Activated CD8-positive, alpha-beta T cell treated with anti-CD3 and anti-CD28 coated beads, Interleukin-2, amount 10 ng/mL, durations not matched to agents 7 days and 5 days (primary cell): ENCODE data around the gene RAPGEF2. TPM values are rescaled to one million over a fixed set of nuclear protein-coding genes. Genes with fewer than 3 reads are reported as not detected.

Experiments
- ATAC-seq: fragments of 150-1000 bp; cut with Tn5 transposase; one replicate; pipeline ENCODE4 v1.10.0; 2021; ENCODE audit warnings: moderate library complexity
- CTCF ChIA-PET: fragments of 350-600 bp; sonication (Branson Sonifier 250); formaldehyde crosslinking; loops from one replicate; lab custom pipeline; 2021; ENCODE audit warnings: antibody characterized with exemption; lab: Charles Lee
- POLR2A ChIA-PET: fragments of 350-600 bp; sonication (Branson Sonifier 250); formaldehyde crosslinking; loops from one replicate; lab custom pipeline; 2021; ENCODE audit warnings: antibody characterized with exemption; lab: Charles Lee
- DNase-seq: peaks from one replicate; pipeline ENCODE4 v3.0.0-alpha.2; 2020
- H3K27ac Mint-ChIP-seq: one replicate; pipeline ENCODE4 v1.8.0; 2021; ENCODE audit warnings: mild to moderate bottlenecking, mixed read lengths
- H3K27me3 Mint-ChIP-seq: one replicate; pipeline ENCODE4 v1.8.0; 2021; ENCODE audit warnings: low read depth, mixed read lengths
- H3K36me3 Mint-ChIP-seq: one replicate; pipeline ENCODE4 v1.8.0; 2021; ENCODE audit warnings: low read depth, mixed read lengths
- H3K4me1 Mint-ChIP-seq: one replicate; pipeline ENCODE4 v1.8.0; 2021; ENCODE audit warnings: low read depth, mixed read lengths
- H3K4me3 Mint-ChIP-seq: one replicate; pipeline ENCODE4 v1.8.0; 2021; ENCODE audit warnings: mild to moderate bottlenecking, mixed read lengths
- H3K9me3 Mint-ChIP-seq: one replicate; pipeline ENCODE4 v1.8.0; 2022; ENCODE audit warnings: mixed read lengths; ENCODE audit not compliant: insufficient read depth
- microRNA-seq: library from miRNA; unstranded; fragments of <30 nt; microRNA quantifications from one replicate; pipeline ENCODE4 v1.2.0, GENCODE V29; 2022
- total RNA-seq, 2 experiments: library from RNA; stranded (reverse); gene quantifications; one replicate each; pipeline ENCODE4 v1.2.3, GENCODE V29; 2021

Gene RAPGEF2
- total RNA-seq, 2 experiments from 2014 or later = 10.4 to 12.2 TPM

- Mint-ChIP-seq H3K36me3 (no peaks in the 10 kb centered on the region), H3K9me3 (no peaks in the 10 kb centered on the region), H3K4me3 (no peak overlapping the region), H3K27ac (no peak overlapping the region), H3K4me1 (no peaks in the 10 kb centered on the region), H3K27me3 (peaks cover 3% of the 10 kb centered on the region)
- ChIA-PET POLR2A (no interaction called here), CTCF (no interaction called here)
- ATAC-seq (no peak), DNase-seq (no peak)
These were observed 293.3 kb downstream of the RAPGEF2 start for GRCh38 chr4:159396151-159396550.

GRCh38 chr4:159398236-159398638 lies 295.4 kb downstream of the RAPGEF2 start:
- no peak for DNase-seq
- POLR2A ChIA-PET = no interaction called here
- Mint-ChIP-seq H3K4me3 (no peak overlapping the region), H3K4me1 (no peaks in the 10 kb centered on the region), H3K9me3 (no peaks in the 10 kb centered on the region), H3K27me3 (peaks cover 3% of the 10 kb centered on the region), H3K27ac (no peak overlapping the region), H3K36me3 (no peaks in the 10 kb centered on the region)
- CTCF ChIA-PET = no interaction called here
- no peak for ATAC-seq

- Mint-ChIP-seq H3K9me3 (no peaks in the 10 kb centered on the region), H3K4me1 (no peaks in the 10 kb centered on the region), H3K36me3 (no peaks in the 10 kb centered on the region), H3K27ac (no peak overlapping the region), H3K4me3 (no peak overlapping the region), H3K27me3 (peaks cover 3% of the 10 kb centered on the region)
- CTCF ChIA-PET = no interaction called here
- ATAC-seq = no peak
- DNase-seq = no peak
- POLR2A ChIA-PET = no interaction called here
These were observed 297.8 kb downstream of the RAPGEF2 start for GRCh38 chr4:159400558-159401225.

GRCh38 chr4:159401226-159401712 lies 298.4 kb downstream of the RAPGEF2 start:
- ATAC-seq (no peak), DNase-seq (no peak)
- Mint-ChIP-seq H3K27me3 (peaks cover 3% of the 10 kb centered on the region), H3K36me3 (no peaks in the 10 kb centered on the region), H3K4me3 (no peak overlapping the region), H3K4me1 (no peaks in the 10 kb centered on the region), H3K27ac (no peak overlapping the region), H3K9me3 (no peaks in the 10 kb centered on the region)
- ChIA-PET CTCF (no interaction called here), POLR2A (no interaction called here)

- no peak overlapping the region for H3K27ac Mint-ChIP-seq
These were observed 299.0 kb downstream of the RAPGEF2 start for GRCh38 chr4:159401791-159402380.

More at GRCh38 chr4:159401791-159402380, 299.0 kb downstream of the RAPGEF2 start:
- ATAC-seq (no peak), DNase-seq (no peak)
- no peaks in the 10 kb centered on the region for H3K4me1 Mint-ChIP-seq
- ChIA-PET POLR2A (no interaction called here), CTCF (no interaction called here)
- no peaks in the 10 kb centered on the region for H3K9me3 Mint-ChIP-seq
- peaks cover 3% of the 10 kb centered on the region for H3K27me3 Mint-ChIP-seq
- no peaks in the 10 kb centered on the region for H3K36me3 Mint-ChIP-seq
- no peak overlapping the region for H3K4me3 Mint-ChIP-seq

Small RNAs within 50 kb of the gene (microRNA-seq; reads per million reads assigned to microRNA genes)
- gene MIR3688-1 = not detected
- gene MIR3688-2 = not detected
